Superior temporal gyrus (tissue), 1 donor: ENCODE results near the gene STRIT1.
"Not testable (repeated sequence)": the region's sequence is repeated elsewhere in the genome, so short reads cannot be mapped to it uniquely, and the experiment has no call there.

ENCODE experiments used
- DNase-seq: peaks from one replicate; pipeline ENCODE4 v3.0.0-alpha.2; 2016; ENCODE audit errors: extremely low spot score

The STRIT1 gene

DNA sequence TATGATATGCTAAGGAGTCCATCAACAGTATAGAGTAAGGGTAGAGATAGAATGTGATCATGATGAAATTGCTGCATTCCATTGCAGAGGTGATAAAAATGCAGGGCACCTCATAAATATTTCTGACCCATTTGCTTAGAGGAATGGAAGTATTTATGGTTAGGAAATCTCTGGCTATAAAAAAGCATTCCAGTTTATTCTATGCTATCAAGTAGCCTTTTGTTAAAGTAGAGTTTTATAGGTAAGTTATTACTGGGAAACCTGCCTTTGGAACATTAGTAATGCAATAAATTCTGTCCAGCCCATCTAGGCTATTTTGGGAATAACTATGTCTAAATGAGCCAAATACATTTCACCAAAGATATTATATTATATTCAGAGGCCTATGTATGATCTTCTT, 19.8 kb upstream of the STRIT1 start:
- DNase-seq = no peak

DNA sequence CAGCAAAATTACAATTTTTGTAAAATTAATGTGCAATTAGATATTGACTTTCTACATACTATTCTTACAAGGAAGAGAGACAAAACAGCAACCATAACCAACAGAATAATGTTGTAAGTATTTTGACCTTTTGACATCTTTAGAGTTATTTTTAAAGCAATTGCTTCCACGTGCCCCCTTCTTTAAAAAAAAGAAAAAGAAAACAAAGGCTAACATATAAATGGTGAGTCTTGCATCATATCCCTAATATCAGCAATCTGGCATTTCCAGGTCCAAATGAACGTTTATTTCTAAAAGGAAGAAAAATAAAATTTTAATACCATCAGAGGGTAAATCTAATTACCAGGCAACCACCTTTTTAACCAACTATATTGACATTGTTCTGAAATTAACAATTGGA, 19.3 kb upstream of the STRIT1 start:
- no peak for DNase-seq

DNA sequence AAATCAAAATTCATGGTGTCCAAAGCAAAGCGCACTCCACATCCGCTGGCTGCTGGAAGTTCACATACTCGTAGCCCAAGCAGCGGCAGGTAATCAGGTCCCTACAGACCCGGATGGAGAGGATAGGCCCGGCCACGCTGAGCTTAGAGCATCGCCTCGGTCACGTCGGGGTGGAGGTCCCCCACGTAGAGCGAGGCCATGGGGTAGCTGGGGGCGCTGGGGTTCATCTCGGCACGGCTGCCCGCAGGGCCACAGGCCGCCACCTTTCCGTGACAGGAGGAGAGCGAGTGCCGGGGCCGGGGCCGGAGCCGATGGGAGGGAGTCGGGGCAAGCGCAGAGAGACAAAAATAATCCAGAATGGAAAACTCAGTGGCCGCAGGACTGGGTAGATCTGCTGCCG, 16.1 kb upstream of the STRIT1 start:
- no peak for DNase-seq

DNA sequence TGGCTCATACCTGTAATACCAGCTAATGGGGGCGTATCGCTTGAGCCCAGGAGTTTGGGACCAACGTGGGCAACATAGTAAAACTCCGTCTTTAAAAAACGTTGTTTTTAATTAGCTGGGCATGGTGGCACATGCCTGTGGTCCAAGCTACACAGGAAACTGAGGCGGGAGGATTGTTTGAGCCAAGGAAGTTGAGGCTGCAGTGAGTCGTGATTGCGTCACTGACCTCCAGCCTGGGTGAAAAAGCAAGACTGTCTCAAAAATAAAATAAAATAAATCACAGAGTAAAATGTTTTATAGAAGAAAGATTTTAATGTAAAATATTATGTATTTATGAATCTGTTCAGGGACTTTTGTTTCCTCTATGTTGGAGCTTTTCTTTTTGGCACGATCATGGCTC, 15.3 kb upstream of the STRIT1 start:
- no peak for DNase-seq

DNA sequence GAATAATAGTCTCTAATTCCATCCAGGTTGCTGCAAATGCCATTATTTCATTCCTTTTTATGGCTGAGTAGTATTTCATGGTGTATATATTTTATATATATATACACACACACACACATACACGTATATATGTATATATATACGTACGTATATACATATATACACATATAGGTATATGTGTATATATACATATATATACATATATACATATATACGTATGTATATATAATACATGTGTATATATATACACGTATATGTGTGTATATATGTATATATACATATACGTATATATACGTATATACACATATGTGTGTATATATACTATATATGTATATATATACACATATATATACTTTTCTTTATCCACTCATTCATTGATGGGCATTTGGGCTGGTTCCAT, 13.7 kb upstream of the STRIT1 start:
- no peak for DNase-seq

DNA sequence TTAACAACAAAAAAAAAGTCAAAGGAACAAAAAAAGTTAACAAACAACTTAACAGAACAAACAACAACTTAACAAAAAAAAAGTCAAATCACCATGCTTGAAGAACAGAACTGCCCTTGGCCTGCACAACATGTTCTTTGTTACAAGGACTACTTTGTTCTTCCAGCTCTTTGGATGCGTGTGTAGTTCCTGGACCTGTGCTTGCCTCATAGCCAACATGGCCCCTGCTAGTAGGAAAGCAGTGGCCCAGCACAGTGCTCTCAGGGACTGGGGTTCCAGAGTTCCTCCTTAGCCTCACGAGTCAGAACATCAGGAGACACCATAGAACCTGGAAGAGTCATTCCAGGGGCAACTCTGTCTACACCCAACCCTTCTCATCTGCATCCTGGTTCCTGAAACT, 10.9 kb upstream of the STRIT1 start:
- no peak for DNase-seq

DNA sequence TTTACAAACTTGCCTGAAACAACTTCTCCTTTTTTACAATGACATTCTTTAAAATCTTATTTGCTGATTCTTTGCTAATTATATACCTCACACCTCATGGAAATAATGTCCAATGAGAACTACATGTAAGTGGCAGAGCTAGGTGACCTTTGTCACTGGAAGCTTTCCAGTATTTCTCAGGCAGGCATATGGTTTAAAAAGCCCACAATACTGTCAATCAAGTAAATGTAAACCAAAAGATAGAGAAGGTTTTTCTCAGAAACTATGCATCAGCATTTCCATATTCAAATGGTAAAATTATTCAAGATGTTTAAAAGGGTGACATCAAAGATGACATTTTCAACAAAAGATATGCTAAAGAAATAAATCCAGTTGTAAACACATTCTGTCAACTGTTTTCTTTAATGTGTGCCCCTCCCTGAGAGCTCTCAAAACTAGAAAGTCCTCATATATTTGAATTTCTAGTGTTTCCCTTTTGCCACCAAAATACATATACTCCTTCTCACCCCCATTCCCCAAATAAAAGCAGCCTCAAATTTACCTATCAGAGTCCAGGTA, 10.1 kb upstream of the STRIT1 start:
- DNase-seq = no peak

DNA sequence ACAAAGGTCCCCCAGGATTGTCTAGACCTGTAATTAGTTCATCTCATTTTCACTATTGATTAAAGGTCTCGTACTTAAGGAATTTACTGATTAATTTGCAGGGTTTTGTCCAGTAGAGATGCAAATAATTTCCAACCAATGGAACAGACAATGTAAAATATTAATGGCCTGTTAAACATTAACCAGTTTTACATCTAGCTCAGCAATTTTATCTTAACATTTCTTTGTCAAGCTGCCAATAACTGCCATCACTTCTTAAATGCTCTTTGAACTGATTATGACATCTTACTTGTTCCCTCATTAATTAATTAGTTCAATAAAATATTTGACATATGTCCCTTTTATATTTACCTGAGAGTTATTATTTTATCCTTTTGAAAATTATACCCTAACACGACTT, 9.4 kb upstream of the STRIT1 start:
- DNase-seq = no peak

DNA sequence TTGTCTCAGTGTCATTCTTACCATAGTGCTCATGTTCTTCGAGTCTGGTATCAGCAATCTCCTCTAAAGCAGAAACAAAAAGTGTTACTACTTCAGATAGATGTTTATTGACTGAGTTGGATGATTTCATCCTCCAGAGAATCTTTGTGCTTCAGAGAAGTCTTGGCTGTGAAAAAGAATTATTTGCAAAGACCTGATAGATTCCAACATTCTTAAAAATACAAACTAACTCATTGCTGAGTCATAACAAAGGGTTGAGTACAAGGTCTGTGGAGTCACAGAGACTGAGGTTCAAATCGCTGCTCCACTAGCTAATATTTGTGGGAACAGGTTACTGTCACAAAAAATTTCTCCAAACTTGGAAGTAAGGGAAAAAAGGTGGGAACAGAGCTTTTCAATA, 9.0 kb upstream of the STRIT1 start:
- DNase-seq = no peak

DNA sequence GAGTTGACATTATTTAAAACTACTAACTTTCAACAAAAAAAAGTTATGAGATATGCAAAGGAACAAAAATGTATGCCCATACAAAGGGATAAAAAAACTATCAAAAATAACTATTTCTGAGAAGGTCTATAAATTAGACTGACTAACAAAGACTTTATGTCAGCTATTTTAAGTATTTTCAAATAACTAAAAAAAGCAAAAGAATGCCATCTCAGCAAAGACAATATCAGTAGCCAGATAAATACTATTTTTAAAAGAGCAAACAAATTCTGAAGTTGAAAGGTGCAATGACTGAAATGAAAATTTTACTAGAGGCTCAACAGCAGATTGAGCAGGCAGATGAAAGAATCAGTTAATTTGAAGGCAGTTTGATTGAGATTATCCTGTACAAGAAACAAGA, 3.6 kb upstream of the STRIT1 start:
- no peak for DNase-seq

DNA sequence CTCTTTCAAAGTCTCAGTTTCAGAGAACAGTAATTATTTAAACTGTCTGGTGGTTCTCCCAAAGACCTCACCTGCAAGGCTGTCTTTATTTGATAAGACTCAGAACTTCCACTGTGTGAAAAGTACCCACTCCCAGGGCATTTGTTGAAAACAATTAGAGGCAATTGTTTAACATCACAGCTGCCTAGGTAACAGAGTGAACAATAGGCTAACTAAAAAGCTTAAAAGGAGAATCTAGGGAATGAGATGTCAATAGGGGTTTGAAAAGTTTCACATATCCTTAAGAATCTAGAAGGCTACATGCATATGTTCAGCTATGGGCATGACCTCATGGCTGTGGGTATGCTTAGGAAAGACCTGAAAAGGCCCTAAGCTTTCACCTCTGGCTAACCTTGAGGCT, 2.9 kb upstream of the STRIT1 start:
- no peak for DNase-seq

DNA sequence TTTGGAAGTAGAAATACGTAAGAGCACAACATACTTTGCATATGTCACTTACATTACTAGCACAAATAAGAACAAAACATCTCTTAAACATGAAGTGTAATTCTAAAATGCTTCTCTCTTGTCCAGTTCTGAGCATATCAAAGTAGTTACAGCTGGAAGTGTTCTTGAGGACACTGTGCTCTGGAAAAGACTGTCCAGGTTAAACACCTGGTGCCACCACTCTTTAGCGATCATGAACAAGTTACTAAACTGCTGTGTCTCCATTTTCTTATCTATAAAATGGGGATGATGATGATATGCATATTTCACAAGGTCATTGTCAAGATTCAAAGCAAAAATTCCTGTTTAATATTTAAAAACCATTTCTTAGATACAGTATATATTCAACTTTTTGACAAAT, 790 bp downstream of the STRIT1 start:
- no peak for DNase-seq

DNA sequence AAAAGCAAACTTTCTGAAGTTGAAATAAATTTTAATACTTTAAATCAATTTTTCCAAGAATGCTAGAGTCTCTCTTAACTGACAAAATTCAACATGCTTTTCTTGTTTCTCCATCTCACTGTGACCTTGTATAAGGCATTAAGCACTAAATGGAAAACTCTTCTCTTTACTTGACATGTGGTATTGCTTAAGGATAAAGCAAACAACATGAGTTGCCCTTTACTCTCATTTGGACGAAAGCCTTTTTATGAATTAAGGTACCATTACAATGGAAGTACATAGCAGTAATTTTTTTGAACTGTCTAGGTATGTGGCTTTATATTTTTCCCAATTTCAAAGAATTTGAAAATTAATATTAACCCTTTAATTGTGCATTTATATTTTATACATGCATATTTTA, 1.4 kb downstream of the STRIT1 start:
- no peak for DNase-seq

DNA sequence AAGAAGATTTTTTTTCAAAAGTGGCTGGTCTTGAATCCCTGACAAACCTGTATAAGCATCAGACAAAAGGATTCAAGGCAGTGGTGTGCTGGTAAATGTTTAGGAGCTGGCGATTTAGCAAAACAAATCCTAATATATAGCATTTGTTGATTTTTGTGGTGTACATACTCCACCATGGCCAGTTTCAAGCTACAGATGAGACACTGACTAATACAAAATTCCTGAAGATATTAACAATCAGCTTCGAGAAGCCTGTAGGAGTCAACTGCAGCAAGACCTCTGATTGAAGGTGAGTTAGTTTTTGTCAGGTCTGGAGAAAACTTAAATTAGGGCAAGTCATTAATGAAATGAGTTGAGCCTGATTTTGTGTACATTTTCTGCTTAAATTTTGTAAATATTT, 6.7 kb downstream of the STRIT1 start:
- no peak for DNase-seq

DNA sequence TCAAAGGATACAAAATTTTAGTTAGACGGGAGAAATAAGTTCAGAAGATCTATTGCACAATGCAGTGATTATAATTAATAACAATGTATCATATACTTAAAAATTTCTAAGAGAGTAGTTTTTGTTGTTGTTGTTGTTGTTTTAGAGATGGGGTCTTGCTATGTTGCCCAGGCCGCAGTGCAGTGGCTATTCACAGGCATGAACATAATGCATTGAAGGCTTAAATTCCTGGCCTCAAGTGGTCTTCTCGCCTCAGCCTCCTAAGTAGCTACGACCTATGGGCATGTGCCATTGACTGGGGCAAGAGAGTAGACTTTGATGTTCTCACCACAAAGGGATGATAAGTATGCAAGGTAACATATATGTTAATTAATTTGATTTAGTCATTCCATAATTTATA, 7.5 kb downstream of the STRIT1 start:
- no peak for DNase-seq

DNA sequence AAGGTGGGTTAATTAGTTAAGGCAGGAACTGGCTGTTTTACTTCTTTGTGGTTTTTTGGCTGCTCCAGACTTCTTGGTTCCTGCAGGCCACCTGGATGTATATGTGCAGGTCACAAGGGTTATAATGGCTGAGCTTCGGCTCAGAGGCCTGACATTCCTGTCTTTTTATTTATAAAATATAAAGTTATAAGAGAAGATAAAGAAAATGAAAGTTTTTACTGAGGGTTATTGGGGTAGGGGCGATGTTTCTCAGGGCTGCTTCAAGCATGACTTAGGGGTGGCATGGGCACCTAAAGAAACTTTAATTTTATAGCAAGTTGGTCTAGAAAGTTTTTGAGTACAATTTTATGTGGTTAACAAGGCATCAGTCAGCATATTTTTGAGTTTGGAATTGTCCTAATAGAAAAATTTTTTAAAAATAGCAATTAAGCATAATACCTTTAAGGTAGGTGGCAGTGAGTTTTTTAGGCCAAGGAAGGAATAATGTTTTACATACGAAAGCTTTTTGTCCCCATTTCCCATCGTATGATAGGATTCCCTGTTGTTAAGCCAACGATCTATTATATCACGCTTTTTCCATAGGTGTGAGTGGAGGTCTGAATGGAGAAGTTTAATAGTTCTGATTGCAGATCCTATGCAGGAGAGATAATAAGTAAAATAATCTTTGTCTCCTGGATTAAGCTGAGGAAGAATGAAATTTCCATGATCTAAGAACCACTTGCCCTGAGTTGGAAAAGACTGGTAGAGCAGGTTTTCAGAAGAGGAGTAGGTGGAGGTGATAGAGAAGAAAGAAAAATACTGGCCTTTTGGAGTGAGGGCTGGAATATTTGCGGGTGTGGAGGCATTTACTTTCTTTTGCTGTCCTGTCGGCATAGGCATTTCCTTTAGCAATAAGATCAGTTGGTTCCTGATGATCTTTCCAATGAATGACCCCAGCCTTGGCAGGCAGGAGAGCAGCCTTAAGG, 10.1 kb downstream of the STRIT1 start:
- DNase-seq = no peak

DNA sequence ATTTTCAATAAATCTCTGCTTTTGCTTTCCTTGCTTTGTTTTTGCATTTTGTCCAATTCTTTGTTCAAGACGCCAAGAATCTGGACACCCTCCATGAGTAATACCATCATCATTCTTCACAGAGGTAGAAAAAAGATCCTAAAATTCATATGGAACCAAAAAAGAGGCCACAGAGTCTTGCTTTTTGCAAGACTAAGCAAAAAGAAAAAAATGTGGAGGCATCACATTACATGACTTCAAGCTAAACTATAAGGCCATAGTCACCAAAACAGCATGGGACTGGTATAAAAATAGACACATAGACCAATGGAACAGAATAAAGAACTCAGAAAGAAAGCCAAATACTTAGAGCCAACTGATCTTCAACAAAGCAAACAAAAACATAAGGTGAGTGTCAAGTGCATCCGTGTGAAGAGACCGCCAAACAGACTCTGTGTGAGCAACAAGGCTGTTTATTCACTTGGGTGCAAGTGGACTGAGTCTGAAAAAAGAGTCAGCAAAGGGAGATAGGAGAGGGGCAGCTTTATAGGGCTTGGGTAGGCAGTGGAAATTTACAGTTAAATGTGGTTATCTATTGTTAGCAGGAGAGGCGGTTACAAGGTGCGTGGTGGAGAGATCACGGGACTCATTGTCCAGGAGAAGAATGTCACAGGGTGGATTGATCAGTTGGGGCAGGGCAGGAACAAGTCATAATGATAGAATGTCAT, 10.9 kb downstream of the STRIT1 start:
- DNase-seq = no peak

DNA sequence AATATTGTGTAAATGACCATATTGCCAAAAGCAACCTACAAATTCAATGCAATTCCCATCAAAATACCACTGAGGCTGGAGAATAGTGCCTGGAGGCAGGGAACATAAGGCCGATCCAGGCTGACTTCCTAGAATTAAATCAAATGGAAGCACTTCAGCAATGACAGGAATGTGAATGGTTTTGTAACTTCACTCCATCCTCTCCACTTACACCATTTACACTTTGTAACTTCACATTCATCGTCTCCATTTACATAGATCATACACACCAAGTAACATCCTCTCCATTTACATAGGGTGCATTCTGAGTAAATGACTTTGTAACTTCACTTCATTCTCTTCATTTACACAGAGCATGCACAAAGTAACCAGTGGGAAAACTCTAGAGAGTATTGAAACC, 11.6 kb downstream of the STRIT1 start:
- no peak for DNase-seq

DNA sequence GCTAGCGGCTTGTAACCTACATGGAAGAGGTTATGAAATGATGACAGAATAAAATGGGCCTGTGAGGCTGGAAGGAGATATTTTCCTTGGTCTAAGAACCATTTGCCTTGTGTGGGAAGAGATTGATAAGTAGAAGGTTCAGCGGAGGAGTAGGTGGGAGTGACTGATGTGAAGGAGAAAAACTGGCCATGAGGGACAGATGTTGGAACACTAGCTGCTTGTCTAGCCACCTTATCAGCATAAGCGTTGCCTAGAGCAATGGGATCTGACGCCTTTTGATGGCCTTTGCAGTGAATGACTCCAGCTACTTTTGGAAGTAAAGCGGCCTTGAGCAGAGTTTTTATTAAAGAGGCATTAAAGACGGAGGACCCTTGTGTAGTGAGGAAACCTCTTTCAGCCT, 17.4 kb downstream of the STRIT1 start:
- not testable (repeated sequence) for DNase-seq

DNA sequence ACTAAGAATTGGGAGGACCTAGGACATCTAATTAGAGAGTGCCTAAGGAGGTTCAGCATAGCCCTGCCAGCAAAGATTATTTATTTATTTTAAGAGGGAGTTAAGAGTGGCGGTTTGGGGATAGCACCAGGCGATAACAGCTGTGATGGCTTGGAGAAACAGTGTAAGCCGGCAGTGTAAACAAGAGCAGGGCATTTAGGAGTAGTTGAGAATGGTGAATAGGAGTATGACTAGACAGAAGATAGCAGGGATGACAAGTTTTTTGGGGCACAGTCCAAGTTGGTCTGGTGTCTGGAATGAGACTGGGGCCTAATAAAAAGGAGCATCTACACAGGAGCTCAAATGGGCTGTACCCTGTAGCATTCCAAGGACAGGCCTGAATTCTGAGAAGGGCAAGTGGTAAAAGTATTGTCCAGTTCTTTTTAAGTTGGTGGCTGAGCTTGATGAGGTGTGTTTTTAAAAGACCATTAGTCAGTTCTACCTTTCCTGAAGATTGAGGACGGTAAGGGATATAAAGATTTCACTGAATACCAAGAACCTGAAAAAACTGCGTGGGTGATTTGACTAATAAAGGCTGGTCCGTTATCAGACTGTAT, 18.2 kb downstream of the STRIT1 start:
- not testable (repeated sequence) for DNase-seq

DNA sequence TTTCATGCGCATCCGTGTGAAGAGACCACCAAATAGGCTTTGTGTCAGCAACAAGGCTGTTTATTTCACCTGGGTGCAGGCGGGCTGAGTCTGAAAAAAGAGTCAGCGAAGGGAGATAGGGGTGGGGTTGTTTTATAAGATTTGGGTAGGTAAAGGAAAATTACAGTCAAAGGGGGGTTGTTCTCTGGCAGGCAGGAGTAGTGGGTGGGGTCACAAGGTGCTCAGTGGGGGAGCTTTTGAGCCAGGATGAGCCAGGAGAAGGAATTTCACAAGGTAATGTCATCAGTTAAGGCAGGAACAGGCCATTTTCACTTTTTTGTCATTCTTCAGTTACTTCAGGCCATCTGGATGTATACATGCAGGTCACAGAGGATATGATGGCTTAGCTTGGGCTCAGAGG, 19.0 kb downstream of the STRIT1 start:
- DNase-seq = not testable (repeated sequence)

DNA sequence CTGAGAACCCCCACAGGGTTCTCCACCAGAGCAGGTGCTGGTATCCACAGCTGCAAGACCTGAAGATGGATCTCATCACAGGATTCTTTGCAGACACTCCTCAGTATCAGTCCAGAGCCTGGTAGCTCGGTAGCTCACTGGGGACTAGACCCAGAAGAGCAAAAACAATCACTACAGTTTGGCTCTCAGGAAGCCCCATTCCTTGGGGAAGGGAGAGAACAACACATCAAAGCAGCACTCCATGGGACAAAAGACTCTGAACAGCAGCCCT, 22.2 kb downstream of the STRIT1 start:
- no peak for DNase-seq
